Activated naive CD4-positive, alpha-beta T cell treated with Interleukin-2 at 50 U/mL for 16 hours (primary cell): ENCODE measurements around the gene FHOD3.

Source experiments
- DNase-seq: peaks from one replicate; pipeline ENCODE4 v3.0.0-alpha.2; 2020

FHOD3 gene

GRCh38 chr18:36415171-36415570 lies 117.7 kb downstream of the FHOD3 start:
- DNase-seq, result no peak

DNA sequence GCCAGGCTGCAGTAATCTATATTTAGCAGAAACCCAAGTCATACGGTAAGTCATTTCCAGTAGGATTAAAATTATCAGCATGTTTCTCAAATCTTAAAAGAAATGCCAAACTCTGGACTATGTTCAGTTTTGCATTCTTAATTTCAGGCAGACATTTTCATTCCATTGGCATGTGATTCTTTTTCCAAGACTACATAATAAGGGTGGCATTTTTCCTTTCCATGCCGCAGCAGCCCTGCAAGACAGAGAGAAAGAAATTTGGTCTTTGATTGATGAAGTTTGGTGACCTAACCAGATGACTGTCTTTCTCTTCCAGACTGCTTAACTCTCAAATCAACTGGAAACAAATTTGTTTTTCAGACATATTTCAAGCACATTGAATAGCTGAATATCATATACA lies 118.1 kb downstream of the FHOD3 start:
- no peak for DNase-seq

GRCh38 chr18:36419188-36419899 lies 121.8 kb downstream of the FHOD3 start:
- DNase-seq, result no peak

GRCh38 chr18:36419900-36420531 lies 122.5 kb downstream of the FHOD3 start:
- no peak for DNase-seq

DNA sequence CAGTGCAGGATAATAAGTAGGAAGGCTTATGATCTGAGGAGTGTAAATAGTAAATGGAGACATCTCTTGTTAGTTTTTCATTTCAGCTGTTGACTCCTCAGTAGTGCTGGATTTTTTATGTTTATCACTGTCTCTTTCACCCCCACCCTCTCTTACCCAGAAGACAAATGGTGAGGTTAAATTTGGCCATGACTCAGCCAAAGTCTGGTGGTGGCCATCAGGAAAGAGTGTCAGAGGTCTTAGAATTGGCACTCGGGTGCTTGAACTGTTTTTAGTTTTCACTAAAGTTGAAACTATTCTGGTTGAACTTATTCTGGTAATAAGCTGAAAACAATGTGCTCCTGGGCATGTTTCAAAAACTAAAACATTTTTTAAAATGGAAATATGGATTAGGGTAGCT lies 123.3 kb downstream of the FHOD3 start:
- DNase-seq, result no peak

DNA sequence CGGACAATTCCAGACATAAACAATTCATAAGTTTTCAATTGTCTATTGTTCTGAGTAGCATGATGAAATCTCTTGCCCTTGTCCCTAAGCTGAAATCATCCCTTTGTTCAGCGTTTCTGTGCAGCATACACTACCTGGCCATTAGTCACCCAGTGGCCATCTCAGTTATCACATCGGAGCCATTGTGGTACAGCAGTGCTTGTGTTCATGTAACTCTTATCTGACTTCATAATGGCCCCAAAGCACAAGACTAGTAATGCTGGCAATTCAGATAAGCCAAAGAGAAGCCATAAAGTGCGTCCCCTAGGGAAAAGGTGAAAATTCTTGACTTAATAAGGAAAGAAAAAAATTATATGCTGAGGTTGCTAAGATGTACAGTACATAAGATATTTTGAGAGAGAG lies 127.2 kb downstream of the FHOD3 start:
- DNase-seq, result no peak

DNA sequence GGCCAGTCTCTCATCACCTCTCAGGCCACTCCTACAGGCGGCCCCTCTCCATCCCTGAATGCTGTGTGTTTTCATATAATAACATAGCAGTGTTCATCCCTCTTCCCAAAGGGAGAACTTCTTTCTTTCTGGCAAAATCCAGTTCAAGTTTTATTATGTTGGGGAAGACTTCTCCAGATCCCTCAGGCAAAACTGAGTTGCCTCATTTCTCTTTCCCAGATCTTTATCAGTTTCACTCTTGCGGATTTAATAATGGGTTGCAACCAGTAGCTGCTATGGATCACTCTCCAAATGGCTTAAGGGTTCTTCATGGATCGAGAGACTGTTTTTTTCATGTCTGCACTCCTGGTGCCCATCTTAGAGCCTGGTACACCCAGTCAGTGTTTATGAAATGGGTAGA lies 129.9 kb downstream of the FHOD3 start:
- DNase-seq, result no peak

DNA sequence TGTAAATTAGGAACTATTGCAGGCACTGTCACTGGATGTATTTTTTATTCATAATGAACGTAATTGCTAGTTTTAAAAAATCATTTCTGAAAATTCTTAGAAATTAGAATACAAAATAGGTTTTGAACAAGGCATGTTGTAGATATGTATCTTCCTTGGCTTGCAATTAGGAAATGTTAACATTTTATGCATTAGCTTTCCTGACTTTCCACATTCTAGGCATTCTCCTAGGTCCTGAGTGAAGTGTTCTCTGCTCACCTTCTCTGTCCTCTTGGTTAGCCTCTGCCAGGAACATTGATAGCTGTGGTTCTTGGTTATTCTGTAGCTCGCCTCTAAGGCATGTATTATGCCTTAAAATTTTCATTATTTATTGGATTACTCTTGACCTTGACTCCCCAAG lies 130.3 kb downstream of the FHOD3 start:
- DNase-seq, result no peak

- DNase-seq, result no peak
Measured at GRCh38 chr18:36428431-36429029, 131.0 kb downstream of the FHOD3 start.

DNA sequence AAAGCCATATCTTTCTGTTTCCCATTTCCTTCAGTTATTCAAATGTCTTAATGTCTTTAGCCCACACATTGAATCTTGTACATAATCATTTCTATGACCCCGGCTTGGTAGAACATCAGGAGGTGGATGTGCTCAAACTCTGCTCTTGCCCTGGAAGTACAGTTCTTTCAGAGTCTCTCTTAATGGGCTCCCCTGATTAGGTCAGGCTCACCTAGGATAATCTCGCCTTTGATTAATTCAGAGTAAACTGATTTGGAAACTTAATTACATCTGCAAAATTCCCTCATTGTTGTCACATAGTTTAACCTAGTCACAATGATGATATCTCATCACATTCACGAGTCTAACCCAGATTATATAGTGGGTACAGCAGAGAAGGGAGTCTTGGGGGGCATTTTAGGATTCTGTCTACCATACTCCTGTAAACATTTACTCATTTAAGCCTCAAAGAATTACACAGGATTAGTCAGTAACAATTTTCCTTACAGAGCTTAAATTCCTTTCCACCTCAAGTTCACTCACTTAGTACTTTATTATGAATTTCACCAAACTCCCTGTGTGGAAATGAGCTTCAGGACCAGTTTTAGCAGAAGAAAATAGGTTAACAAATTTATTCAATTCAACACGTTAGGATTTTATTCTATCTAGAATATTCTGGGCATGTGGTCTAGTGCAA lies 135.5 kb downstream of the FHOD3 start:
- DNase-seq, result no peak

GRCh38 chr18:36436387-36436786 lies 138.9 kb downstream of the FHOD3 start:
- DNase-seq, result no peak

GRCh38 chr18:36440614-36441013 lies 143.1 kb downstream of the FHOD3 start:
- no peak for DNase-seq

DNA sequence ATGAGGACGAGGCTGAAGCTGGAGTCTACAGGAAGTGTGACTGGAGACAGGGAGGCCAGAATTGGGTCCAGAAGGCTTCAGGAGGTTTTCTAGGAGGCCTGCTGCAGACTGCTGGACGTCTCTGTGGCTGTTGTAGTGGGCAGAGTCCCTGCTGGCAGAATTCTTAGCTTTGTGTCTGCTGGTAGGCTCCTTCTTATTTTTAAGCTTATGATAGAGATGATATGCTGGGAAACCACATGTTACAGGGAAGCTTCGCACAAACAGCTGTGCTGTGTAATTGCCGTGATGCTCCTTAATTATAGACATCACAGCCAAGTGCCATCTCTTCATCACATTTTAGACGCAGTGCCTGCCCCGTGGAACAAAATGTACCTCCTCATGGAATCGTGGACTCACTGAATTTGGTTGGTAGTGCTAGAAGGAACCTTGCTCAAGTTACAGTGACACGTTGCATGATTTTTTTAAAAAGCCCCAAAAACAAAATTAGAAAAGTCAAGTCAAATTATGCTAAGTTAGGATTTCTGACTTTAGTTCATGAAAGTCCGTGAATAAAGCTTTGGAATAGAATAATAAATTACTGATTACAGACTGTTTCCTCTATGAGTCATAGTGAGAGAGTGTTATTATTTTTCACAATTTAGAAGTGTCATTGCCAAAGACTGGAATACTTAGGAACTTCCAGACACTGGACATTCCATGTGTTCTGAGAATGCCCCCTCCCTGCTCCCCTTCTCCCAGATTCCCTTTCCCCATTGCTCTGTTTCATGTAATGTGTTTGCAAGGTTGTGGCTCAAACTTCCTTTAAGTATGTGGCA lies 144.1 kb downstream of the FHOD3 start:
- no peak for DNase-seq

- DNase-seq, result no peak
Measured at GRCh38 chr18:36442717-36443116, 145.2 kb downstream of the FHOD3 start.

GRCh38 chr18:36446059-36446458 lies 148.5 kb downstream of the FHOD3 start:
- DNase-seq, result no peak

DNA sequence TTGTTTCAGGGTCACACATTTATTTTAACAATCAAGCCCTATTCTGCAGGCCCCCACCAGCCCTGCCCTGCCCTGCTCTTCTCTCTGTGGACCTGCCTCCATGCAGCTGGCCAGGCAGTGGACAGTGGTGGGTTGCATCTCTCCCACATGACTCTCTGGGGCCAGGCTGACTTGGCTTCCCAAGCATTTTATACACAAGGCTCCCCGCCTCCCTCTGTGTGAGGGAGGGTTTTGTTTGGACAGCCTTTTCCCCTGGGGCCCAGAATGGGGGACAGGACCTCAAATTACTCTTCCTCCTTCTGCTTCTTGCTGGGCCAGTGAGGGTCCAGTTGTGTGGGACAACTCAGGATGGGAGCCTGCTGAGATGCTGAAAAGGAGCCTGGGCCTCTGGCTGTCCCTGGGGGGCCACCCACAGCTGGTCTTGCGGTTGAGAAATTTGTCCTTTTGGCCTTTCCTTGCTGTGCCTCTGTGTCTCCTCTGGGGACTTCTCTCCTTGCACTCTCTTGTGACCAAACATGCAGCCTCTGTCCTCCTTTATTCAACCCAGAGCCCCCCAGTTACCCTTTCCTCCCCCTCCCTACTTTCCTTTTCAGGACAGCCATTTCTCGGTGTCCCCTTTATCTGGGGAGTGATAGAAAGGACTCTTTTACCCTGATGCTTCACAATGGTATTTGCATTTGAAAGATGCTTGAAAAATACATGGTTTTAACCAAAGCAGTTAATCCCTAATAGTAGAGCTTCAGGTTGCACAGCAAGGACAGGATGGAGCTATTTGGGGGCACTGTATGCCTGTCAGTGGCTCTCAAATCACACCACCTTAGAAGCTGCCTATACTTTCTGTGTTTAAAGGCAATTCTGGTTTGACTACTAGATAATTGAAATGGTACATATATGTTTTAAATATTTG lies 151.1 kb downstream of the FHOD3 start:
- no peak for DNase-seq

GRCh38 chr18:36449451-36449850 lies 151.9 kb downstream of the FHOD3 start:
- DNase-seq, result no peak

DNA sequence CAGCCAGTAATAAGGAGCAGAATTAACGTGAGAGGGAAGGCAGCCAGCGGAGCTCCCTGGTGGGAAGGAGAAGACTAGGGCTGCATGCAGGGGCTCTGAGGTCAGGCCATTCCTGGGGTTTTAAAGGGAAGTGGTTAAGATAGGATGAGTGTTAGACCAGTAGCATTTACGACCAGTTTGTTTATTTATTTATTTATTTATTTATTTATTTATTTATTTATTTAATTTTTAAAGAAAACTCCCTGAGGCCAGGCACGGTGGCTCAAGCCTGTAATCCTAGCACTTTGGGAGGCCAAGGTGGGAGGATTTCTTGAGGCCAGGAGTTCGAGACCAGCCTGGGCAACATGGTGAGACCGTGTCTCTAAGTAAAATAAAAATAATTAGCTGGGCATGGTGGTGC lies 152.8 kb downstream of the FHOD3 start:
- DNase-seq, result no peak

DNA sequence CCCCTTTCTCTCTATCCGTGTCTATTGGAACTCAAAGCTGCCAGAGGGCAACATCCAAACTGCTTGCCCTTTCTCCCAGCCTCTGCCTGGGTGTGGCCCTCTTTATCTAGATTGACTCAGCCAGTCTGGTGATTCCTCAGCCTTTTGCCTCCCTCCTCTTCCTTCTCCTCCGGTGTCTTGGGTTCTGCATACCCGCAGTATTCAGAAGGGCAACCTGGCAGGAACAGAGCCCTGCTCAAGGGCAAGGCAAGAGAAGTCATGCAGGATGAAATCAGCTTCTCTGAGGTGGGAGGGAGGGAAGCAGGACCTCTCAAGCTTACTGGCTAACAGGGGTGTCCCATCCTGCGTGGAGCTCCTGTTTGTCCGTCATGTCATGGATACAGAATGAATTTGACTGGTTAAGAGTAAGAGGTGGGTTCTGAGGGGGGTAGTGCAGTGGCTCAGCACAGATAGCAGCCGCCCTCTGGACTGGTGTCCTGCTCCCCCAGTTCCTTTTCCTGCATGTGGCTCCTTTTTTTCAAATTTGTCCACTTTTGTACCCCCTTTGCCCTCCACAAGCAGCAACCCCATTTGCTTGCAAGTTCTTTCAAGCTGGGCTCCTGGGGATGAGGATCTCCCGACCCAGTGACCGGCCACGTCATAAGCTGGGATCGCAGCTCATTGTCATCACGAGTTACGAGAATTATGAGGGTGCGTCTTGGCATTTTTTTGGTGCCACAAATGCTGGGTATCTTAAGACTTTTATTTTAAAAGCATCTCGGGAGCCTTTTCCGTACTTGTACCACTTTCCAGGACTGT lies 154.1 kb downstream of the FHOD3 start:
- no peak for DNase-seq

DNA sequence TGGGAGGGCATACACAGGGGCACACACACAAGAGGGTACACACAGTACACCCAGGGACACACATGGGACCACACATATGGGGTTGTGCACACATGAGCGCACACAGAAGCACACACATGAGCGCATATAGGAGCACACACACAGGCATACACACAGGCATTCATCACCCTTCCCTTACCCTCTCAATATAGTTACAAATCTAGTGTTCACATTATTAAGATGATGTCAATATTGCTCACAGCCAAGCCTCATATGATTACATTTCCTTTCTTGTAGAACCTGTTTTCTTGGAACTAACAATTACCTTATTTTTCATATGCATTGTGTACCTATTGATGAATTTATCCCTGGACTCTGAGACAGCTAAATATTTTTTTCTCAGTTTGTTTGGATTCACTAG lies 156.7 kb downstream of the FHOD3 start:
- no peak for DNase-seq

DNA sequence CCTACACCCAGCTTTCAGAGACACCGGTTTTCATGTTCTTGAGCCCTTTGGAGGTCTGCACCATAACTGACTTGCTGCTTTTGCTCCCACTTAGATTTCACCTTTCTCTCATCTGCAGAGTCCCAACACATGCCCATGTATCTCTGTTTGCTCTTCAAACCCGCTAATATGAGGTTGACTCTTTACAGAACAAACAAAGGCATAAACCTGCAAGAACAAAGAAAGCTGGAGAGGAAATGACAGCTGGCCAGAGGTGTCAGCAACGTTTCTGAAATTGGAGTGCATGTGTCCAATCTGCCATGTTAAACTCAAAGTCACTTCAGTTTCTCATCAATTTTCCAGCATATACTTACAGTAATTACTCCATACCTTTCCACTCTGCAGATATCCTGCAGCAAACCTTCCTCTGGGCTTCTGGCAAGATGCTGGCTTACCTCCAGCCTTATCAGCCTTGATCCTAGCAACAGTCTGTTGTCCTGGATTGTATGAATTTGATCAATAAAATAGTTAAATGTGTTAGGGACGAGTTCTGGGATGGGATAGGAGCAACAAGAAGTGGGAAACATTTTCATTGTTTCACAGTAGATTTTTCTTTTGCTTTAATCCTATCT lies 157.4 kb downstream of the FHOD3 start:
- no peak for DNase-seq
